GM18868 (cell line): Measurements from ENCODE around the gene OARD1.

Experiments used
- ATAC-seq: cut with Tn5 transposase; IDR thresholded peaks from one replicate; pipeline ENCODE4 v1.9.1; 2021; ENCODE audit warnings: mild to moderate bottlenecking, moderate library complexity; ENCODE audit not compliant: unreplicated experiment

The OARD1 gene

DNA sequence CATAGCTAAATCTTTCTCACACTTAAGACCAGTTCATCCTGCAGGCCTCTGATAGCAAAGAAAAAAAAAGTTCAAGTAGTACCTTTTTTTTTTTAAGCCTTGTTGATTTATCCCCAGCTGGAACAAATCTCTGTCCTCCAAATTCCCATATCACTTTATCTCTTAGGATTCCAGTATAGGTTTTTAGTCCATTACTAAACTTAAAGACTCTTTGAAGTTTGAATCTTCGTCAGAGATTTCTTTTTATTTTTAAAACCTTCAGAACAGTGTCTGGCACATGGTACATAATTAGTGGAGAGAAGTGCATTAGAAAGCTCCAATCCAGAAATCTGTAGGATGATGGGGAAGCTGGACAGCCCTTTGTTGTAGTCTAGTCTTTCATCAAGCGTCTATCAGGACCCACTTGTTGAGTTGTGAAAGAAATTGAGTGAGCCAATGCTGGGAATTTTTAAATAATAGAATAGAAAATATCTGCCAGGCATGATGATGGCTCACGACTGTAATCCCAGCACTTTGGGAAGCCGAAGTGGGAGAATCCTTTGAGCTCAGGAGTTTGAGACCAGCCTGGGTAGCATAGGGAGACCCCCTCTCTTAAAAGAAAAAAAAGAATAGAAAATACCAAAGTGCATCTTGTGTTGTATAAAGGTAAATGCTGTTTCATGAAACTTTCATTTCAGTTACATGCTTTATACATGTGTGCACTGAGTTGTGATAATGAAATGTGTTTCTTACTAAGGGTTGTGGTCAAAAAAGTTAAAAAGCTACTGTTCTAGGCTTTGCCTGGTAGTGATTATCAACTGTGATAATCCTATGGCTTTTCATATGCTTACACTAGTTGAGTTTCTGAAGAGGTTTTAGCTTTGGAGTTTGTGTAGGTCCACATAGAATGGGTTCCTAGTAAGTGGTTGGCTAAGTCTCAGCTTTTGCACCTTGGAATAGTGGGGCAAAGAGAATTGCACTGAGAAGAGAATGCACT lies 3.8 kb upstream of the OARD1 start:
- ATAC-seq: no peak

DNA sequence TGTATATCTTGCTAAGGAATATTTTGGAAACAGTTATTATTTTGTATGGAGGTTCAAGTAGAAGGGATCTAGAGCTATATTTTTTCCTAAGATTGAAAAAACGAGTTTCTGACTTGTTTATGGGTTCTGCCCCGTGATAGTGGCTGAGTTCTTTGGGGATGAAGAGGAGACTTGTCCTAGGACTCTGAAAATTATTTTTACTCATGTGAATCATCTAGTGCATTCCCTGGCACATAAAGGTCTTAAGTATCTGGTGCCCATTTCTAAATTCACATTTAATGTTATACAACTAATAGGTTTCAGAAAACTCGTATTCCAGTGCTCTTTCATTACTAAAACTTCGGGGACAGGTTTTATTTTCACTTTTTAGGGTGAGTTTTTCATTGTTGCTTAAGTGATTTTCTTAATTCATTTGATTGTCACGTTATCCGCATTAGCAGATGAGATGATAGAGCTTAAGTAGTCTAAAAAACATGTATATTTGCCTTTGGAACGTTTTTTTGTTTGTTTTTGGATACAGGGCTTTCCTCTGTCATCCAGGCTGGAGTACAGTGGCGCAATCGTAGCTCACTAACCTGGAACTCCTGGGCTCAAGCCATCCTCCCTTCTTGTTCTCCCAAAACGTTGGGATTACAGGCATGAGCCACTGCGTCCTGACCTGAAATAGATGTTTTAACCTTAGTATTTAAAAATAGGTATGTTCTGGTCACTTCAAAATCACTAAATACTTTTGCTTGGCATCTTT lies 2.7 kb upstream of the OARD1 start:
- ATAC-seq: no peak

DNA sequence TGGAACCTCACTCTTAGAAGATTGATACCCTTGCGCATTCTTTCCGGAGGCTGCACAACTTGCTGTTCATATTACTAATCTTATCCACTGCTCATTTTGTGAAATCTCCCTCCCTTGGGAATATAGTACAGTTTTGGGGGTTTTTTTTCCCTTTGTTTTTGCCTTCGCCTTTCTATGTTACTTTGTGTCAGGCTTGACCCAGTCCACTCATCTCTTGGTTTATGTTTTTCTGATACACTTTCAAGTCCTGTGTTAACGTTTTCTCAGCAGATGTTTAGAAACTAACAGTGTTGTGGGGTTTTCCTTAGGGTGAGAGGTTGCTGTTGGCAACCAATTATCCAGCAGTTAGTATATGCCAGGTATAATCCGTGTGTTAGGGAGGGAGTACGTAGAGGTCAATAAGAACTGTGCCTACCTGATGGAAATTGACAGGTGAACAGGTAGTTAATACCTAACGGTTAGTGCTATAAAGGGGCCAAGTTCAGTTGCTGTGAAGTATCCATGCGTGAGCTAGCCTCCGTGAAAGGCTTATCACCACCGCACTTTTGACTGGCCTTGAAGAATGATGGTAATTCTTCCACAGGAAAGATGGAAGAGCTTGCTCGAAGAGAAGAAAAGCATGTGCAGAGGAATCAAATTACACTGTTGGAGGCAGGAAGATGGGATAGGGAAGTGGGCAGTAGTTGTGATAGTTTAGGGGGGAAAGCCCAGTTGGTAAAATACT lies 2.0 kb upstream of the OARD1 start:
- ATAC-seq: no peak

DNA sequence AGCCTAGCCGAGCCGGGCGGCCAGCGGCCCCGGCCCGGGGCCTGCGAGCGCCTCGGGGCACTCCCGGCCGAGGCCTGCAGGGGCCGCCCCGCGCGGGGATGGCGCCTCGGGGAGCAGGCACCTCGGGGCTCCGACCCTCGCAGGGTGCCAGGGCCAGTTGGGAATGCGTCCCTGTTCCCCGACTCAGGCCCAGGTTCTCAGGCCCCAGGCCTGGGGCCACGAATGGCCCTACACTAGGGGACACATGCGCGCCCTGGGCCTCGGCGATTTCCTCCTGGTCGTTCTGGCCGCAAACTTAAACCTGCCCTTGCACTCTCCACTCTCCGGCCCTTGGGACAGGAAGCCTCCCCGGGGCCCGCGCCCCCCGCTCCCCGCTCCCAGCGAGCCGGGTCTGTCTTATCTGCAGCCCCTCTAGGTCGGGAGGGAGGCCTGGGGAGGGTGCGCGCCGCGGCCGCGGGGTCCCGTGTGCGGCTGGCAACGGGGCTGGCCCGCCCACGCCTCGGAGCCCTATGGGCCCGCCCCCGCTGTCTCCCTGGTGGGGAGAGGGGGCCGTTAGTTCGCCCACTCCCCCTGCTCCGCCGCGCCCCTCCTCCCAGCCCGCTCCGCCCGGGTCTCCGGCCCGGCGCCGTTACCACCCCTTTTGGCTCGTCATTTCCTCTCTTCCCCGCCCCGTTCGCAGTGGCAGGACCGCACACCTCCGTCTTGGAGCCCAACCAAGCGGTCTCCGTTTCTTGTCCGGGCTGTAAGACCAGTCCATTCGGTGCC lies 1.2 kb upstream of the OARD1 start:
- peak; percentile 33 for ATAC-seq

DNA sequence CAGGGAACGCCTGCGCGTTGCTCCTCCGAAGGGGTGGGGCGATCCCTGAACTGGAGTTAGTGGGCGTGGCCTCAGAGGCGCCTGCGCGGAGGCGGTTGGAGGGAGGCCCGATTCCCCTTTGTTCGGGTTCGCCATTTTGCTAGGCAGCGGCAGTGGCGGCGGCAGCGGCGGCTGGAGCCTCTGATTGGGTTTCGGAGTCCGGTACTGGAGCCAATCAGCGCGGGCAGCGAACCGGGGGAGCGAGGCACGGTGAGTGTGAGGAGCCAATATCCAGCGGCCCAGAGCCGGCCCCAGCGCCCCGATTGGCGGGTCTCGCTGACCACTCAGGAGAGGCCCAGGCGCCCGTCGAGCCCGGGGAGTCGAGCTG lies 663 bp upstream of the OARD1 start, which contains the start of gene NFYA:
NFYA (plus strand) TSS at position 139 of the 367 bp plus-strand sequence. CDS start 6,116 bp downstream, outside the sequence.
- peak; percentile 62 for ATAC-seq

DNA sequence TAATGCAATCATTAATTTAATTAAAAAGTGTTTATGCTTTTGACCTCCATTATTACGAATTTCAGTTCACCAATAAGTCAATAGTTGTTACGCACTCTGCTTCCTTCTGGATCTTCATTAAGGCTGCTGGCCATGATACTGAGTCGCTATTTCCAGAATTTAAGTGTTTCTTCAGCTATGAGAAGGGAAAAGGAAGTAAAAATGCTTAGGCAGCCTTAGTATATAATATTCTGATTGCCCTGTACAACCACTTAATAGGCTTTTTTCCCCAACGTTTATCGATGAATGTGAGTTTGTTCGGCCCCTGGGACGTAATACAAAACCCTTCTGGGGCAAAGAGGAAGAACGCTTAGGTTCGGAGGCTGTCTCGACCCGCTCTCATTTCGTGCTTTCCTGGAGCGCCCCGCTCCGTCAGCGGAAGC lies 644 bp downstream of the OARD1 start:
- ATAC-seq: no peak

DNA sequence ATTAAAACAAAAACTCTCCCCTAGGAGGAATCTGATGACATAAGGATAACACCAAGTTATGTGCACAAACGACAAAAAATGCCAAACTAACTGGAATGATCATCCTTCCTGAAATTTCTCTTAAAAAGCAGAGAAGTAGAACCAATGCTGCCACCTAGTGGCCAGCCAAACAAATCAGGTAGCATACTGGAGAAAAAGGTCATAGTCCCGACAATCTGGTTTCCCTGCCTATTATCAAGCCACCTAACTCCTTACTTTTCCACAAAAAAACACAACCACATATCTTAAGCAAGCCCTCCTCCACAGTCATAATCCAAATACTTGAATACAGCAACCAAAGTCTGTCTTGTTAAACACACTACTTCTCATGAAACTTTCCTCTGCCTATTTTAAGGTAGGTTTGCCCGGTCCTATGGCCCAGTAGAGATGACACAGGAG lies 5.3 kb downstream of the OARD1 start:
- no peak for ATAC-seq

DNA sequence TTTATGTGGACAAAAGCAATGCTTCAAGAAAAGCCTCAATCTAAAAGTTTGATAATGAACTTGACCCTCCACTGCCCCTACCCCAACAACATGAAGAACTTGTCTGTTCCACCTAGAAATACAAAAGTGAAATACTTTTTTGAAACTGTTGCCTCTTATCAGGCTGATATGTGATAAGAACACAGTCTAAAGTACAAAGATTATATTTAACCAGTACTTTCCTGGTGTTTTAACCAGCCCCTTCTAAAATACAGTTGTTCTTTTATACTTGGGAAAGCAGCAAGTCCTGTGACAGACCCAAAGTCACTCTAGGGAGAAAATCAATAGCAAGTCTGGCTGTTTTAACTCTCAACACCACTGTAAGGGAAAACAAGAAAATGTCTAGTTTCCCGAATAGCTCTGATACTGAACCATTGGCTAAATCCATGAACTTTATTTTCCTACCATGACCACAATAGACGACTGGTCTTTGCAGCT lies 6.6 kb downstream of the OARD1 start:
- no peak for ATAC-seq

DNA sequence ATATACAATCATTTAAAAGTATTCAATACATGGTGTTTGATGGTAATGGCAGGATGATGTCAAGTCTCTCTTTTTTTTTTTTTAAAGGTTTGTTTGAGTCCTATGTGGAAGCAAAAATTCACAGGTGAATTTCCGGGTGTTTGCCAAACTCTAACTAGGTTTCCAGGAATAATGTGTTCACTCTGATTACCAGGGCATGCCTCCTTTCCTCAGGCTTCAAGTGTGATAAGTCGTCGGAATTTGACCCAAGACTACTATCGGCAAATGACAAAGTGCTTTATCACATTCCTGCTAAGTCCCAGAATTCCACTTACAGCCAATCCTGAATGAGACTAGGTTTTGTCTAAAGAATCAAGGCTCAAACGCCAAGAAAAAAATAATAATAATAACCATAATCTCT lies 7.3 kb downstream of the OARD1 start:
- no peak for ATAC-seq

DNA sequence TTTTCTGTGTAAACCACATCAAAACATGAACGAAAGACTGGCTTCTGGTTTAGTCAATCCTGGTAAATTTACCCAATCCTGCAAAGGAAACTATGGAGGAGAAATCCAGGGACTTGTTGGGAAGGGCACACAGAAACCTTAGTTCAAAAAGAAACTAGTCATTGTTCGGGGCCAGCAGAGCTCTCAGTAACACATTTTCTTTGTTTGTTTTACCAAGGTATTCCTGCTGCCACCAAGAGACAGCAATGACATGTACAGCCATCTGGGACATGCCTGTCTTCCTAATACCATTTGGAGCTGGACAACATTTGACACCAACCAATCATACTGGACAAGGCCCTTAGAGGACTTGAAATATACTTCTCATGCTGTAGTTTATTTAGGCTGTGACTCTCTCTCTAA lies 8.3 kb downstream of the OARD1 start:
- no peak for ATAC-seq

DNA sequence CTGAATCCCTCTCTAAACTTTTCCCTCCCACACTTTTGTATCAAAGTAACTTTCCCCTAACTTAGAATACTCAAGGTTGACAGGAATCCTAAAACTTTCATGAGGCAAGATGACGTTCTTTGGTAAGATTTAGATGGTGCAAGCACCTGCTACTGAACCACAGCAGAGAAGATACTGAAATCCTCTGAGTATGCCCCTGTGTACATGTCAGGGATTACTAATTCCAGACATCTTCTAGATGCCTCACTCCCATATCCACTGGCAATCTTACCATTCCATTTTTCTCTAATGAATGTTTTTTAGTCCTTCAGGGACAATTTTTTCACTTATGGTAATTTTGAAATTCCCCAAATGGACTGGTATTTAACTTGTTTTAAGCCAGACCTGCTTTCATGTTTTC lies 10.1 kb downstream of the OARD1 start:
- ATAC-seq: no peak

DNA sequence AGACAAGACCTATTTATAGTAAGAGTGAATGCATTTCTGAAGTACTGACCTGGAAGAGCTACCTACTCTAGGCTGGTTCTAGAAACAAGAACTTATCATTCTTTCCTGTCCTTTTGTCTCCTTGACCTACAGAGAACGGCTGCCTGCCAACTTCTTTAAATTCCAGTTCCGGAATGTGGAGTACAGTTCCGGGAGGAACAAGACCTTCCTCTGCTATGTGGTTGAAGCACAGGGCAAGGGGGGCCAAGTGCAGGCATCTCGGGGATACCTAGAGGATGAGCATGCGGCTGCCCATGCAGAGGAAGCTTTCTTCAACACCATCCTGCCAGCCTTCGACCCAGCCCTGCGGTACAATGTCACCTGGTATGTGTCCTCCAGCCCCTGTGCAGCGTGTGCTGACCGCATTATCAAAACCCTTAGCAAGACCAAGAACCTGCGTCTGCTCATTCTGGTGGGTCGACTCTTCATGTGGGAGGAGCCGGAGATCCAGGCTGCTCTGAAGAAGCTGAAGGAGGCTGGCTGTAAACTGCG lies 10.9 kb downstream of the OARD1 start:
- ATAC-seq: no peak

DNA sequence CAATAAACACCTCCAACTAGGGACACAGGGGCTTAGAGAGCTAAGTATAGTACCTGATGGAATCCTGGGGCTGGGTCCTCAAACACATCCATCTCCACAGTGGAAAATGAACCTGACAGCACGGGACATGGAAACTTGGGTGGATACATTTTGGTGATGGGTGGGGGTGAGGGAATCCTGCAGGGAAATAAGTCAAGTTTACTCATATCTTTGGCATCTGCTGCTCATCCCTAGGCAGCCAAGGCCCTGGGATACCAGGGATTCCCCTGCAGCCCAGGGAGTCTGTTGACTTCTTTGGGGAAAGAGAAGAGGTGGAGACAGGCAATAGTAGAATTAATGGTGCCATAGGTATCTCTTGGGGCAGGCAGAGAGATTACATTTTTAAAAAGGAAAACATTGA lies 12.6 kb downstream of the OARD1 start:
- ATAC-seq: no peak

DNA sequence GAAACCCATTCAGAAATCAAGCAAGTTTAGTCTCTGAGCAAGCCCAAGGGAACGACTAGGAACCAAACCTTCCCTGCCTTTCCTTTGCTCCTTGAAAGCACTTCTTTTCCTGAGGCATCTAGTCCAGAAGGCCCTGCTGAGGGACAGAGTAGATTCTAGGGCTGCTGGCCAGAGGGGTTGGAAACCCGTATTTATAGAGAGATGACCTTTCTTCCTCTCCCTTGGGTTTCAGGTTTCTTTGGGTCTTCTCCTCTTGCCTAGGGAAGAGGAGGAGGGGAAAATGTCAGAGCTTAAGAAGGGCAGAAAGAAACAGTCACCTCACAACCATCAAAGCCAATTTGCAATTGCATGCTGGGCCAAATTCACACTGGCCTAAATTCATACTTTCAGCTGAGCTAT lies 13.4 kb downstream of the OARD1 start:
- no peak for ATAC-seq

DNA sequence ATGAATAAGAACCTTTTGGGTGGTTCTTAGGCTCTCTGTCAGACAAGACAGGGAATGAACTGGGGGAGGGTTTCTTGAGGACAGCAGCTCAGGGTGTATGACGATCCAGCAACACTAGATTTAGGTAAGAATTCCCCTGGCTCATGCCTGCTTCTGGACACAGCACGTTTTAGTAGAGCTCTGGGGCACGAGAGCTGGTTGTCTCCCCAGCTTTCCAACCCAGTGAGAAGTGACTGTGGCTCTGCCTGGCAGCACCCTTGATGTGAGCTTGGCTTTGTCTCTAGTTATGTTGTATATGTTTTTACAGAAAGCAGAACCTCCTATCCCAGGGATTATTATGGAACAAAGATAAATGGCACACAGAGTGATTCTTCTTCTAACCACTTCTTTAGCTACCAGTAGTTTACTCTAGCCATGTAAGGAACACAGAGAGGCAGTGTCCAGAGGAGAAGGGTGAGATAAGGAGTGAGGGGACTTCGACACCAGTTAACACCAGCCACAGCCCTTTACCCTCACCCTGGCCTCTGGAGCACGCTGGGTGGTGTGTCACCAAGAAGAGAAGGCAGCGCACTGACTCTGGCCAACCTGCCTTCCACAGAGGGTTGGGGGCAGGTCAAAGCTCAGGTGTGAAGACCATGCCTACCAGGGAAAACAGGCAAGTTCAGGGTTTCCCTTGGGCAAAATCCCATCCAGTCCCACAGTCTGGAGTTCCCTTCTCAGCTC lies 15.2 kb downstream of the OARD1 start:
- ATAC-seq: no peak

DNA sequence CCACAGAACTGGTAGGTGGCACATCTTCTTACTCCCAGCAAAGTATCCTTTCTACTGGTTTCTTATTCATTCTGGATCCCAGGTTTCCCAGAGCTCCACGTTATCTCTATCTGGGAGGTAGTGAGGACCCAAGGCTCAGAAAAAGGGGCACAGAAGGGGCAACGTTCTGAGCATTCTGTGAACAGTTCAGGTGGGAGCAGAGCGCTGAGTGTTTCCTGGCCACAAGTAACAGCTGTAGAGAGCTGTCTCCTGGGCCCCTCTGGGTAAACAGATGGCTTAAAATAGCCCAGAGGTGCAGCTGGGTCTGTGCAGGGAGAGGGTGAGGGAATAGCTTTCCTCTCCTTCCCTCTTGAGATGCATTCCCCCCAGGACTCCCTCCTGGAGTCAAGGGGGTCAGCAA lies 17.0 kb downstream of the OARD1 start:
- ATAC-seq: no peak

DNA sequence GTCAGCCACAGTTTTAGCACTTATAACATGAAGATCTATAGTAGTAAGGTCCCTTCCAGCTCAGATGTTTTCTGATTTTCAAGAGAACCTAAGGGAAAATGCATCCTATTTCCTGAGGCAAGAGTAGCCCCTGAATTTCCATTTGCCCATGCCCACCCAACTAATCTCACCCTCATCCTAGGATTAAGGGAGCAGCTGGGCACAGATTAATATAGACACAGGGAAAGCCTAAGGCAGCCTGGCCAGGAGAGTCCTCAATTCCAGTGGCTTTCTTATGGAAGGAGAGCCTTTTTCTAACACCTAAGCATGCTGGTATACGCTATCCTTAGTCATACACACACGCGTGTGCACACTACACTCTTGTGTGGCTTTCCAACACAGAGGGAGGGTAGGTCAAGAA lies 17.6 kb downstream of the OARD1 start:
- ATAC-seq: no peak

DNA sequence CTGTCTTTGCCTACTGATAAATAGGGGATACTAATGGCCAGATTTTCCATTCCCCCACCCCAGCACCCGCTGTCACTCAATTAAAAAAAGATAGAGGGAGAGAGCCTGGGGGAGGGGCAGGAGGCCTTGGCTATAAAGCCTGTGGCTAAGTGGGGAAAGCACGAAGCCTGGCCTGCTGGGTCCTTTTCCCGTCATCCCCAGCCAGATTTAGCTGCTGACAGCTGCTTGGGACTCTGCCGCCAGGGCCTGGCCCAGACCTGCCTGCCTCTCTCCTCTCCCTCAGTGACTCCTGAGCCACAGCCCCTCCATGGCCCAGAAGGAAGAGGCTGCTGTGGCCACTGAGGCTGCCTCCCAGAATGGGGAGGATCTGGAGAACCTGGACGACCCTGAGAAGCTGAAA lies 19.1 kb downstream of the OARD1 start, which contains the start of gene APOBEC2:
APOBEC2 (plus strand) TSS at position 162 of the 400 bp plus-strand sequence; CDS start at position 308, 146 bp downstream.
- no peak for ATAC-seq

DNA sequence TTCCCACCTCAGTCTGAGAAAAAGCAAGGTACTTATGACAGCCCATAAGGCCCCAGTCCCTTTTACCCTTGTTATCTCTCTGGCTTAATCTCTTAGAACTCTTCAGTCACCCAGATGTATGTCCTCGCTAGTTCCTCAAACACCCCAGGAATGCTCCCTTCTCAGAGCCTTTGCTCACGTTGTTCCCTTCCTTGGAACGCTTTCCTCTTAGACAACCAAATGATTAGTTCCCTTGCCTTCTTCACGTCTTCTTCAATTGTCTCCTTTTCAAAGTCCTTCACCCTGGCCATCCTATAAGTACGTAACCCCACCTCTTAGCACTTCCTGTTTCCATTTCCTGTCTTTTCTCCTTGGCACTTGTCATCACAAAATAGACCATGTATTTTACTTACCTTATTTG lies 20.3 kb downstream of the OARD1 start:
- ATAC-seq: no peak
